K562 (cell line): ENCODE results near the gene FMNL3. TPM values are rescaled to one million over a fixed set of nuclear protein-coding genes. Genes with fewer than 3 reads are reported as not detected.
A peak's percentile ranks its signal among the peaks of the same experiment; 100 is the strongest.

ENCODE experiments used
- BRF1 ChIP-seq: IDR thresholded peaks from 3 replicates; pipeline ENCODE4 v1.6.1; 2011; ENCODE audit warnings: borderline replicate concordance, mild to moderate bottlenecking; ENCODE audit not compliant: insufficient read length; ENCODE audit errors: extremely low read depth
- CEBPG ChIP-seq, 3 experiments: fragments of 200-800 bp in 1 of 3; sonication (Bioruptor generic) in 1 of 3; sonication (generic) in 1 of 3; formaldehyde crosslinking in 1 of 3; IDR thresholded peaks in 2 of 3; conservative IDR thresholded peaks in 1 of 3; 2 replicates each; pipeline versions ENCODE4 v1.6.1 to v1.8.0; 2016 to 2022; ENCODE audit warnings: missing compliant biosample characterization in 2 of 3, missing genetic modification characterization in 2 of 3, mild to moderate bottlenecking in 1 of 3, missing genetic modification reagents in 1 of 3
- CTCF ChIP-seq, 3 experiments: IDR thresholded peaks in 2 of 3; conservative IDR thresholded peaks in 1 of 3; 2 replicates each; pipeline ENCODE4 v1.5.1; 2011 to 2012; ENCODE audit warnings: low read length in 3 of 3, mild to moderate bottlenecking in 3 of 3, control low read depth in 2 of 3, improper control_type of control experiment in 1 of 3, inconsistent platforms in 1 of 3, low read depth in 1 of 3, mixed read lengths in 1 of 3, moderate library complexity in 1 of 3; ENCODE audit not compliant: insufficient read depth in 2 of 3
- FOXK1 ChIP-seq: sonication (generic); formaldehyde crosslinking; IDR thresholded peaks from 2 replicates; pipeline ENCODE4 v1.8.0; 2022; ENCODE audit warnings: missing genetic modification reagents, mild to moderate bottlenecking, borderline replicate concordance
- GTF2E2 ChIP-seq: fragments of 200-800 bp; sonication (Bioruptor generic); IDR thresholded peaks from 2 replicates; pipeline ENCODE4 v1.6.1; 2016; ENCODE audit warnings: missing genetic modification characterization, missing compliant biosample characterization
- LEF1 ChIP-seq: fragments of 450-650 bp; IDR thresholded peaks from 2 replicates; pipeline ENCODE4 v1.6.1; 2016; ENCODE audit warnings: mild to moderate bottlenecking
- NFIC ChIP-seq: fragments of 450-650 bp; IDR thresholded peaks from 2 replicates; pipeline ENCODE4 v1.6.1; 2017; ENCODE audit warnings: mild to moderate bottlenecking, inconsistent platforms
- NFIX ChIP-seq: fragments of 250-450 bp; sonication (Bioruptor Pico); IDR thresholded peaks from 2 replicates; pipeline ENCODE4 v1.4.0; 2020; ENCODE audit warnings: low read depth, mild to moderate bottlenecking, moderate library complexity
- PTRF ChIP-seq: fragments of 450-650 bp; IDR thresholded peaks from 2 replicates; pipeline ENCODE4 v1.6.1; 2016; ENCODE audit warnings: mild to moderate bottlenecking, missing genetic modification characterization, missing compliant biosample characterization
- SOX6 ChIP-seq: fragments of 450-650 bp; IDR thresholded peaks from 2 replicates; pipeline ENCODE4 v1.6.1; 2014; ENCODE audit warnings: mild to moderate bottlenecking
- UBTF ChIP-seq, 2 experiments: IDR thresholded peaks; 2 replicates each; pipeline ENCODE4 v1.6.1; 2012; ENCODE audit warnings: improper control_type of control experiment in 2 of 2, low read depth in 2 of 2, low read length in 2 of 2, borderline replicate concordance in 1 of 2
- ZNF197 ChIP-seq: fragments of 200-800 bp; sonication (Bioruptor generic); IDR thresholded peaks from 2 replicates; pipeline ENCODE4 v1.6.1; 2016; ENCODE audit warnings: low read depth, missing genetic modification characterization, missing compliant biosample characterization
- ZNF407 ChIP-seq: fragments of 450-650 bp; IDR thresholded peaks from 2 replicates; pipeline ENCODE4 v1.6.1; 2016; ENCODE audit warnings: low read depth
- ZNF41 ChIP-seq: fragments of 250-450 bp; sonication (Bioruptor Pico); conservative IDR thresholded peaks from 2 replicates; pipeline ENCODE4 v1.4.0; 2020; ENCODE audit warnings: mild to moderate bottlenecking
- polyA plus RNA-seq, 8 experiments: library from polyadenylated mRNA; depleted of rRNA in 4 of 8; stranded (reverse) in 5 of 8; unstranded in 3 of 8; fragments of >200 nt; fragmentation: Nextera tagmentation in 2 of 8; fragmentation: Illumina TruSeq in 1 of 8; extraction: Ambion mirVana in 2 of 8; extraction: Trizol in 1 of 8; gene quantifications; 2 replicates each; pipeline versions ENCODE4 v1.2.1 to v1.2.3, GENCODE V29; 2011 to 2014; ENCODE audit warnings: inconsistent platforms in 1 of 8, missing spikeins in 1 of 8
- total RNA-seq, 7 experiments: library from RNA; depleted of rRNA in 6 of 7; stranded (reverse); fragments of >200 nt in 6 of 7; fragmentation: Illumina TruSeq in 2 of 7; extraction: Trizol in 2 of 7; gene quantifications; 2 replicates each; pipeline versions ENCODE4 v1.2.1 to v1.2.3, GENCODE V29; 2011 to 2021; ENCODE audit warnings: low replicate concordance in 1 of 7

FMNL3 gene
- total and polyA plus RNA-seq, 9 of the 15 experiments (the other 6 are each of a cell fraction or from before 2014, with no cell fraction given): 0.49 to 14.4 (median 6.8) TPM

GRCh38 chr12:49706351-49707127 lies 666 bp downstream of the FMNL3 start (continued):
- TF ChIP-seq ZNF407: no peak
- TF ChIP-seq UBTF (IDR thresholded peaks at IDR 0.05; ENCODE audit: borderline replicate concordance in 1 of 2, low read depth in 2 of 2, low read length in 2 of 2): 0 out of 4 replicates have a peak, but pooled peaks of 1 of the 2 experiments have one; percentile 25
- TF ChIP-seq ZNF197 (CRISPR knock-in tag): no peak
- TF ChIP-seq SOX6: no peak
- TF ChIP-seq FOXK1 (CRISPR knock-in tag): no peak
- peak; percentile 23 for TF ChIP-seq NFIC
- no peak for TF ChIP-seq BRF1
- 0 out of 2 replicates have a peak, but pooled peaks have one; percentile 12 for TF ChIP-seq GTF2E2 (tag)
- TF ChIP-seq CEBPG (CRISPR knock-in tag; IDR thresholded peaks at IDR 0.05): no peak
- no peak for TF ChIP-seq CEBPG (tag; conservative IDR thresholded peaks at IDR 0.05 in 1 of 2, IDR thresholded peaks at IDR 0.05 in 1 of 2)
- no peak for TF ChIP-seq NFIX (CRISPR knock-in tag)
- no peak for TF ChIP-seq PTRF (tag)
- no peak for TF ChIP-seq LEF1
- no peak for TF ChIP-seq CTCF (IDR thresholded peaks at IDR 0.05 in 2 of 3, conservative IDR thresholded peaks at IDR 0.05 in 1 of 3; ENCODE audit: insufficient read depth in 2 of 3, low read depth in 1 of 3, low read length in 3 of 3)
- TF ChIP-seq ZNF41: no peak
